ENCODE results near the gene BICD1. TPM values are rescaled to one million over a fixed set of nuclear protein-coding genes. Genes with fewer than 3 reads are reported as not detected.

BICD1 gene
- total RNA-seq, 6 donors from 2014 or later = 11.3 to 44.0 (median 15.4) TPM

GRCh38 chr12:32240831-32241230 lies 134.2 kb downstream of the BICD1 start:
- H3K4me3 ChIP-seq = no peak overlapping the region
- ATAC-seq (ENCODE audit: low FRiP score in 2 of 2) (no peak), DNase-seq (no peak)

GRCh38 chr12:32242641-32243040 lies 136.0 kb downstream of the BICD1 start:
- WGBS, 2 donors = 56 to 78% methylated on average over 2 of the region's 2 CpGs
- no peak overlapping the region for H3K27ac ChIP-seq
- H3K4me3 ChIP-seq = no peak overlapping the region
- ATAC-seq (ENCODE audit: low FRiP score in 2 of 2) = no peak
- DNase-seq = no peak
- no peaks in the 10 kb centered on the region for H3K27me3 ChIP-seq
- TF ChIP-seq CTCF (IDR thresholded peaks at IDR 0.05) (no peak), POLR2AphosphoS5 (IDR thresholded peaks at IDR 0.05) (no peak), POLR2A (IDR thresholded peaks at IDR 0.05) (no peak), EP300 (IDR thresholded peaks at IDR 0.05) (no peak)
- H3K9me3 ChIP-seq = no peaks in the 10 kb centered on the region
- no peaks in the 10 kb centered on the region for H3K4me1 ChIP-seq
- H3K36me3 ChIP-seq = no peaks in the 10 kb centered on the region

More at GRCh38 chr12:32240831-32241230, 134.2 kb downstream of the BICD1 start:
- peaks cover 0 to 4% (median 0%) of the 10 kb centered on the region in 4 donors for H3K36me3 ChIP-seq
- 72% methylated on average over 4 of the region's 4 CpGs for WGBS, 2 donors
- no peaks in the 10 kb centered on the region for H3K27me3 ChIP-seq
- TF ChIP-seq POLR2AphosphoS5 (IDR thresholded peaks at IDR 0.05) = no peak
- TF ChIP-seq EP300 (IDR thresholded peaks at IDR 0.05) = no peak
- no peak for TF ChIP-seq POLR2A (IDR thresholded peaks at IDR 0.05)
- TF ChIP-seq CTCF (IDR thresholded peaks at IDR 0.05) = no peak
- no peaks in the 10 kb centered on the region for H3K4me1 ChIP-seq
- no peak overlapping the region for H3K27ac ChIP-seq
- peaks cover 0 to 5% (median 2%) of the 10 kb centered on the region in 4 donors for H3K9me3 ChIP-seq

GRCh38 chr12:32248441-32249140 lies 141.9 kb downstream of the BICD1 start:
- WGBS, 2 donors = 99 to 100% methylated on average over 4 to 5 of the region's 5 CpGs

GRCh38 chr12:32249777-32250176 lies 143.1 kb downstream of the BICD1 start:
- Histone ChIP-seq H3K27ac (no peak overlapping the region), H3K27me3 (no peaks in the 10 kb centered on the region), H3K4me1 (no peaks in the 10 kb centered on the region), H3K36me3 (no peaks in the 10 kb centered on the region), H3K4me3 (no peak overlapping the region), H3K9me3 (no peaks in the 10 kb centered on the region)
- TF ChIP-seq POLR2A (IDR thresholded peaks at IDR 0.05) (no peak), EP300 (IDR thresholded peaks at IDR 0.05) (no peak), POLR2AphosphoS5 (IDR thresholded peaks at IDR 0.05) (no peak), CTCF (IDR thresholded peaks at IDR 0.05) (no peak)
- ATAC-seq (ENCODE audit: low FRiP score in 2 of 2) = no peak
- 49 to 67% methylated on average over 2 of the region's 2 CpGs for whole genome bisulfite sequencing, 2 donors
- no peak for DNase-seq

More at GRCh38 chr12:32248441-32249140, 141.9 kb downstream of the BICD1 start:
- Histone ChIP-seq H3K4me3 (no peak overlapping the region), H3K27me3 (no peaks in the 10 kb centered on the region), H3K36me3 (no peaks in the 10 kb centered on the region), H3K4me1 (no peaks in the 10 kb centered on the region), H3K27ac (no peak overlapping the region), H3K9me3 (no peaks in the 10 kb centered on the region)
- TF ChIP-seq POLR2A (IDR thresholded peaks at IDR 0.05) (no peak), EP300 (IDR thresholded peaks at IDR 0.05) (no peak), CTCF (IDR thresholded peaks at IDR 0.05) (no peak), POLR2AphosphoS5 (IDR thresholded peaks at IDR 0.05) (no peak)
- ATAC-seq (ENCODE audit: low FRiP score in 2 of 2) (no peak), DNase-seq (no peak)
